ENCODE results near the gene SMOC2.

Gene SMOC2

DNA sequence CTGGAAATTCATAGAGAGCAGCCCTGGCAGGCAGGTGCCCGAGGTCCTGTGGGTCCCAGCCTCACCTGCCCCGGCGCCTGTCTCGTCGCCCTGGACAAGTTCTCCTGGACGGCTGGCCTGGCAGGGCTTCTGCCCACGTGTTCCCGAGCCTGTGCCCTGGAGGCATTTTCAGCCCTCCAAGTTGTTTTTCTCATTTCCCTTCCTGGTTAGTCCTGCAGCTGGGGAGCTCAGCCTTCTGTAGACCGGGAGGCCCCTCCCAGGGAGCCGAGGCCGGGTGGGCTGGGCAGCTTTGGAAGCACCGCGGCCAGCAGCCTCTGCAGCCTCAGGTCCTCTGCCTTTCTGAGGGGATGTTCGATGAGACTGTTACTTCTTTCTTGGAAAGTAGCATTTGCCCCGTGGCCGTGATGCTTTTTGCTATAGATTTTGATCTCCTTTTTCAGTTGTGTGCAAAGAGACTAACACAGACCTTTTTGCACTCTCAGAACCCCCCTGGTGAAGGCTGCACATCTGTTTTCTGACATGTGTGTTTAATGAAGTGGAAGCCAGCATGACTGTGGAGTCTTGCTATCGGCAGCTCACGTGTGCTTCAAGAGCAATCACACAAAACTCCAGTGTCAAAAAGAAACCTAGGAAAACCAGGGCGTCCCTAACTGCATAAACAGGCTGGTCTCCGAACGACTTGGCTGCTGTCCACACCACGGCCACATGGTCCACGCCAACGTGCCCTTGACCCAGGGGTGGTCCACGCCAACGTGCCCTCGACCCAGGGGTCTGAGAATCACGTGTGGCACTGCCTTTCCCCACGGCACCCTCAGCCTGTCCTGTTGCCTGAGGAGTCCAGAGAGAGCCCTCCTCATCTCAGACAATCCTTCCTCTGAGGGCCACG is 207.5 kb downstream of the SMOC2 start:
- Mint-ChIP-seq H3K27me3 (peaks cover 9% of the 10 kb centered on the region), H3K4me3 (no peak overlapping the region), H3K27ac (no peak overlapping the region), H3K4me1 (no peaks in the 10 kb centered on the region), H3K36me3 (no peaks in the 10 kb centered on the region), H3K9me3 (no peaks in the 10 kb centered on the region)
- CTCF ChIA-PET: no interaction called here
- DNase-seq: no peak

DNA sequence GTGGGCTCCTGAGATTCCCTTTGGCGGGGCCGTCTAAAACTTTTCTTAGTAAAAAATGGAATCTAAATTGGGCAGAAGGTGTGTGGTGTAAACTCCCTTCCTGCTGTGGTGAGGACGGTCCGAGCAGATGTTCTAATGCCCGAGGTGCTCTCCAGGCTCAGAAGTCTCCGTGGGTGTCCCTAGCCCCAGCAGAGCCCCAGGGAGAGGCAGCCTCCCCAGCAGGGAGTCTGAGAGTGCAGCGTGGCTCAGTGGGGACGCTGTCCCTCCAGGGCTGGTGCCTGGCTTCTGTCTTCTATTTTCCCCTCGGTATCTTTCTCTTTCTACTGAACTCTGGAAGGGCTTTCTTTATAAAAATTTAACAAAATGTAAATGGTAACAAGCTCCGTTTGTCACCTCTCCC is 208.2 kb downstream of the SMOC2 start:
- H3K27ac Mint-ChIP-seq: no peak overlapping the region
- CTCF ChIA-PET: no interaction called here
- H3K9me3 Mint-ChIP-seq: no peaks in the 10 kb centered on the region
- H3K4me3 Mint-ChIP-seq: no peak overlapping the region
- H3K4me1 Mint-ChIP-seq: no peaks in the 10 kb centered on the region
- no peaks in the 10 kb centered on the region for H3K36me3 Mint-ChIP-seq
- H3K27me3 Mint-ChIP-seq: peaks cover 9% of the 10 kb centered on the region
- no peak for DNase-seq

DNA sequence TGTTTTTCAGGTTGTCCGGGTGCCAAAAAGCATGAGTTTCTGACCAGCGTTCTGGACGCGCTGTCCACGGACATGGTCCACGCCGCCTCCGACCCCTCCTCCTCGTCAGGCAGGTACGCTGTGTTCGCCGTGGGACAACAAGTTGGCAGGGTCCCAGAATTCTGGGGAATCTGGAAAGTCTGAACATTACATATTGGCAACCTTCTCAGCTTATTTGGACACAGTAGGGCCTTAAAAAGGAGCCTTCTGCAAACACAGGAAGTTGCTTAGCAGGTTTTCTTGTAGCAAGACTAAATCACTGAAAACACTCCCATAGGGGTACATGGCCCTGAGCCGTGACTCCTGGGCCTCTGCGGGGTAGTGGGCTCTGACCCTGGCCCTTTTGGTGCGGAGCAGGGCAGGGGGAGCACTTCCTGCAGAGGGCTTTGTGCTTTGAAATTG is 209.7 kb downstream of the SMOC2 start:
- no peaks in the 10 kb centered on the region for H3K36me3 Mint-ChIP-seq
- no peak overlapping the region for H3K27ac Mint-ChIP-seq
- H3K27me3 Mint-ChIP-seq: peaks cover 9% of the 10 kb centered on the region
- DNase-seq: no peak
- CTCF ChIA-PET: no interaction called here
- peaks cover 2% of the 10 kb centered on the region for H3K9me3 Mint-ChIP-seq
- H3K4me1 Mint-ChIP-seq: no peaks in the 10 kb centered on the region
- H3K4me3 Mint-ChIP-seq: no peak overlapping the region

DNA sequence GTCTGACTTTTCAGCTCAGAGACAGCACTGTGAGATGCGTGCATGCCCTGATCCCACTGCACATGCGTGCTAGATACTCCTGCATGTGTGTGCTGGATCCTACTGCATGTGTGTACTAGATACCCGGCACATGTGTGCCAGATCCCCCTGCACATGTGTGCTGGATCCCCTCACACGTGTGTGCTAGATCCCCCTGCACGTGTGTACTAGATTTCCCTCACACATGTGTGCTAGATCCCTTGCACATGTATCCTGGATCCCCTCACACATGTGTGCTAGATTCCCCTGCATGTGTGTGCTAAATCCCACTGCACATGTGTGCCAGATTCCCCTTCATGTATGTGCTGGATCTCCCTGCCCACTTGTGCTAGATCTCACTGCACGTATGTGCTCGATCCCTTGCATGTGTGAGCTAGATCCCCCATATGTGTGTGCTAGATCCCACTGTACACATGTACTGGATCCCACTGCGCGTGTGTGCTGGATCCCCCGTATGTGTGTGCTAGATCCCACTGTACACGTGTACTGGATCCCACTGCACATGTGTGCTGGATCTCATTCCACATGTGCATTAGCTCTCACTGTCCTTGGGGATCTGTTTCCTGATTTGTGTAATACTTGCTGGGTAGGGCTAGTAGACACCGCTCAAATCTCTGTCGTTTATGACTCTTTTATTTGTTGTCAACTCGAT is 214.6 kb downstream of the SMOC2 start:
- Mint-ChIP-seq H3K27ac (no peak overlapping the region), H3K4me1 (no peaks in the 10 kb centered on the region)

DNA sequence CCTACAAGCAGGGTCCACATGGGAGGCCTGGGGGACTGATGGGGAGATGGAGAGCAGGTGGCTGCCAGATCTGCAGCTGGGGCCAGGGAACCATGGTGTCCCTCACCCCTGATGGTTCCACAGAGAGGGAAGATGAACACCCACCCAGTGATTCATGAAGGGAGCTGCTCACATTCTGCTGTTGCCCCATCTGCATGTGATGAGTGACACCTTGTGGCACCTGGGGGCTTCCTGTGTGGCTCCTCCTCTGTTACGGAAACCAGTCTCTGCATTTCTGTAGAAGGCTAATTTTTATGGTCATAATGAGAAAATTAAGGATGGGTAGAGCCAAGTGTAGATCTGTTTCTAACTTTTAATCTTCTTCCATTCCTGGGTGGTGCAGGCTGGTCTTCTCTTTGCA is 217.1 kb downstream of the SMOC2 start:
- CTCF ChIA-PET: no interaction called here
- Mint-ChIP-seq H3K36me3 (no peaks in the 10 kb centered on the region), H3K27me3 (no peaks in the 10 kb centered on the region), H3K27ac (no peak overlapping the region), H3K4me3 (no peak overlapping the region), H3K4me1 (no peaks in the 10 kb centered on the region), H3K9me3 (peaks cover 27% of the 10 kb centered on the region)
- no peak for DNase-seq

More for the DNA sequence above, 214.6 kb downstream of the SMOC2 start:
- H3K36me3 Mint-ChIP-seq: no peaks in the 10 kb centered on the region
- H3K9me3 Mint-ChIP-seq: peaks cover 27% of the 10 kb centered on the region
- no peak for DNase-seq
- CTCF ChIA-PET: no interaction called here
- H3K4me3 Mint-ChIP-seq: no peak overlapping the region
- no peaks in the 10 kb centered on the region for H3K27me3 Mint-ChIP-seq

DNA sequence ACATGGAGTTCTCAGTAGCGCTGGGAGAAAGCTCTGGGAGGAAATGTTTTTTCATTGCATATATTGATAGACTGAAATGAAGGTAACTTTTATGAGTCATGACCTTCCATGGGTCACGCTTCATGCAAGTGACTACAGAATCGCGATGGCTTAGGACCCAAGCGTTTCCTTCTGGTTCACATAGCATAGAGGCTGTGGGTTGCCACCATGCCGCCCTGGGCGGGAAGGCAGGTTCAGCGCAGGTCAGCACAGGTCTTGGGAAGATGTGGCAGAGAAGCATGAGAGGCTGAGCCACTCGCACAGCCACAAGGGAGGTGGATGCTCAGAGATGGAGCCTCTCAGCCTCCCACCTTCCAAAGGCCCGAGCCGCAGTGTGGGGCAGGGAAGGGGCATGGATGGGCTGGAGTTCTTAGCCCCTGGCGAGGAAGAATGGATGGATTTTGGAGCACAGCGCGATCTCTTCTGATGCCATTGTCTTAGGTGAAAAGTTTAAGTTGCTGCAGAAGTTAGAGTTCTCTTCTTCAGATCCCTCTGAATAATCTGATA is 219.5 kb downstream of the SMOC2 start:
- no peak for DNase-seq
- peaks cover 26% of the 10 kb centered on the region for H3K9me3 Mint-ChIP-seq
- no peaks in the 10 kb centered on the region for H3K36me3 Mint-ChIP-seq
- CTCF ChIA-PET: interaction anchor here (0.6 kb wide), 1 partner anchor 926 kb away, joined by 3 read pairs; no protein-coding TSS in a partner anchor
- no peak overlapping the region for H3K4me3 Mint-ChIP-seq
- no peaks in the 10 kb centered on the region for H3K27me3 Mint-ChIP-seq
- H3K27ac Mint-ChIP-seq: no peak overlapping the region
- H3K4me1 Mint-ChIP-seq: no peaks in the 10 kb centered on the region

DNA sequence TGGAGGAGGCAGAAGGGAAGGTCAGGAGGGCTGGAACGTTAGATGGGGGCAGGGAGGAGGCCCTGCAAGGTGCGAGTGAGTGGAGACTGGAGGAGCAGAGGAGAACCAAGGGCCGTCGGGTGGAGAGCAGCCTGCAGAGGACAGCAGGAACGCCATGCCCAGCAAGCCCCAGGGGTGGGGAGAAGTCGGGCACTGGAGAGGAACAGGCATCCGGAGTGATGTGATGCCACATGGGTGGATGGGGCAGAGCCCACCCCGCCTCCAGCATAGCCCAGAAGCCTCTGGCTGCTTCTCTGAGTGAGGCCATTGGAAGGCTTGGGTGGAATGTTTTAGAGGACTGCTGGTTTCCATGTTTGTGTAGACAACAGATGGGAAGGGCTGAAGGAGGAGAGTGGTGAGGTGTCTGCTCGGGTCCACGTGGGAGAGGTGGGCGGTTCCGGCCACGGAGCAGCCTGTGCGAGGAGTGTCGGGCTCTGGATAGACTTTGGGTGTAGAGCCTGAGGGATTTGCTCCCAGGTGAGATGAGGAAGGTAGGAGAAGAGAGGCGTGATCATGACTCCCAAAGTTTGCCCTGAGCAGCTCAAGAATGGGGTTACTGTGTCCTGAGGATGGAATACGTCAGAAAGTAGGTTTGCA is 221.4 kb downstream of the SMOC2 start:
- no peaks in the 10 kb centered on the region for H3K4me1 Mint-ChIP-seq
- DNase-seq: no peak
- H3K36me3 Mint-ChIP-seq: no peaks in the 10 kb centered on the region
- peaks cover 14% of the 10 kb centered on the region for H3K9me3 Mint-ChIP-seq
- CTCF ChIA-PET: no interaction called here
- no peak overlapping the region for H3K27ac Mint-ChIP-seq
- no peak overlapping the region for H3K4me3 Mint-ChIP-seq
- no peaks in the 10 kb centered on the region for H3K27me3 Mint-ChIP-seq

DNA sequence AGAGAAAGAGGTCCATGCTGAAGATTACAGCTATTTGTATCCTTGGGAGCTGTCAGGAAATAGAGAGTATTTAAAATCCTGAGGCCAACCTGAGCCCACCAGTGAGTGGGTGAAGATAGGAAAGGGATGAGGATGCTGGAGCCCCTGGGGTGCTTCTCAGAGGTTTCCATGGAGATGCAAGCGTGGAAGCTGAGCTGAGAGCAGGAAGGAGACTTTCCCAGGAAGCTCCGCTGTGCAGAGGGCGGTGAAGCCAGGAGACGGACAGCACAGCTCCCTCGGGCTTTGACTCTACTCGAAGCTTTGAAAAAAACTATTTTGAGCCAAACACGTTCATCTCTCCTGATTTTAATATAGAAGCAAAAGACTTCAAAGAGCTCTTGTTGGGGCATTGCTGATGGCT is 222.1 kb downstream of the SMOC2 start:
- Mint-ChIP-seq H3K4me1 (no peaks in the 10 kb centered on the region), H3K9me3 (peaks cover 12% of the 10 kb centered on the region), H3K36me3 (no peaks in the 10 kb centered on the region), H3K4me3 (no peak overlapping the region), H3K27me3 (no peaks in the 10 kb centered on the region), H3K27ac (no peak overlapping the region)
- no peak for DNase-seq
- CTCF ChIA-PET: no interaction called here

DNA sequence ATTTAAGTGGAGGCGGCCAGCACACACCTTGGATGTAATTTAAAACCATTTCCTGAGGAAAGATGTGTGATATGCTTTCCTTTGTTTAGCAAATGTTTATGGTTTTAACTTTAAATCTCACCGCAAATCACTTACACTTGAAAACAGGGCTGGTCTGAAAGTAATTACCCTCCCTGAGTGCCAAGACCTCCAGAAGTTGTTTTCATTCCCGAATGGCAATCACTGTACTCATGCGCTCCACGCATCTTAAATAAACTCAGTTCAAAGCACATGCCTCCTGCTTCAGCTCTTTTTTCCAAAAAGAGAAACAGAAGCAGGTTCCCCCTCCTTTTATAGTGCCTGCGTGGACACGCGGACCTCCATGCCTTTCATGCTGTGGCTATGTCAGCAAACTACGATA is 224.0 kb downstream of the SMOC2 start:
- Mint-ChIP-seq H3K27me3 (no peaks in the 10 kb centered on the region), H3K4me3 (no peak overlapping the region), H3K9me3 (peaks cover under 1% of the 10 kb centered on the region), H3K4me1 (no peaks in the 10 kb centered on the region), H3K36me3 (no peaks in the 10 kb centered on the region), H3K27ac (no peak overlapping the region)
- no peak for DNase-seq
- CTCF ChIA-PET: no interaction called here

DNA sequence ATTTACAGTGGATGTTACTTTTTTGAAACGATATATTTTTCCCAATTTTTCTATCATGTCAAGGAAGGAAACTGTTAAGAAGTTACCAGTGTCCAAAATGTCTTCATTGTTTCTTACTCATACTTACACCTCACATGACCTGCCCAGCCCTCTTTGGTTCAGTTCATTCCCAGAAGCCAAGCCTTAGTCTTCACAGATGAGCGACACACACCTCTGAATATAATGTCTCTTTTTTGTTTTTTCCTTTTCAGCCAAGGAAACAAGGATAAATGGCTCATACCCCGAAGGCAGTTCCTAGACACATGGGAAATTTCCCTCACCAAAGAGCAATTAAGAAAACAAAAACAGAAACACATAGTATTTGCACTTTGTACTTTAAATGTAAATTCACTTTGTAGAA is 225.2 kb downstream of the SMOC2 start:
- Mint-ChIP-seq H3K27me3 (no peaks in the 10 kb centered on the region), H3K27ac (no peak overlapping the region), H3K4me1 (no peaks in the 10 kb centered on the region), H3K4me3 (no peak overlapping the region), H3K9me3 (no peaks in the 10 kb centered on the region), H3K36me3 (no peaks in the 10 kb centered on the region)
- DNase-seq: no peak
- CTCF ChIA-PET: no interaction called here

DNA sequence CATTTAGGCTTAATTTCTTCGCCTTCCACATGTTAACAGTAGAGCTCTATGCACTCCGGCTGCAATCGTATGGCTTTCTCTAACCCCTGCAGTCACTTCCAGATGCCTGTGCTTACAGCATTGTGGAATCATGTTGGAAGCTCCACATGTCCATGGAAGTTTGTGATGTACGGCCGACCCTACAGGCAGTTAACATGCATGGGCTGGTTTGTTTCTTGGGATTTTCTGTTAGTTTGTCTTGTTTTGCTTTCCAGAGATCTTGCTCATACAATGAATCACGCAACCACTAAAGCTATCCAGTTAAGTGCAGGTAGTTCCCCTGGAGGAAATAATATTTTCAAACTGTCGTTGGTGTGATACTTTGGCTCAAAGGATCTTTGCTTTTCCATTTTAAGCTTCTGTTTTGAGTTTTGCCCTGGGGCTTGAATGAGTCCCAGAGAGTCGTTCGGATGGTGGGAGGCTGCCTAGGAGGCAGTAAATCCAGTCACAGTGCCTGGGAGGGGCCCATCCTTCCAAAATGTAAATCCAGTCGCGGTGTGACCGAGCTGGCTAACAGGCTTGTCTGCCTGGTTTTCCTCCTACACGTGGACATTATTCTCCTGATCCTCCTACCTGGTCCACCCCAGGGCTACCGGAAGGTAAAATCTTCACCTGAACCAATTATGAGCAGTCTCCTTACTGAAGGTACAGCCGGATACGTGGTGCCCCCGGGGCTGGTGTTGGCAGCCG is 225.9 kb downstream of the SMOC2 start:
- H3K4me3 Mint-ChIP-seq: no peak overlapping the region
- no peak for DNase-seq
- H3K4me1 Mint-ChIP-seq: no peaks in the 10 kb centered on the region
- H3K36me3 Mint-ChIP-seq: no peaks in the 10 kb centered on the region
- CTCF ChIA-PET: no interaction called here
- no peak overlapping the region for H3K27ac Mint-ChIP-seq
- H3K9me3 Mint-ChIP-seq: no peaks in the 10 kb centered on the region
- H3K27me3 Mint-ChIP-seq: no peaks in the 10 kb centered on the region

DNA sequence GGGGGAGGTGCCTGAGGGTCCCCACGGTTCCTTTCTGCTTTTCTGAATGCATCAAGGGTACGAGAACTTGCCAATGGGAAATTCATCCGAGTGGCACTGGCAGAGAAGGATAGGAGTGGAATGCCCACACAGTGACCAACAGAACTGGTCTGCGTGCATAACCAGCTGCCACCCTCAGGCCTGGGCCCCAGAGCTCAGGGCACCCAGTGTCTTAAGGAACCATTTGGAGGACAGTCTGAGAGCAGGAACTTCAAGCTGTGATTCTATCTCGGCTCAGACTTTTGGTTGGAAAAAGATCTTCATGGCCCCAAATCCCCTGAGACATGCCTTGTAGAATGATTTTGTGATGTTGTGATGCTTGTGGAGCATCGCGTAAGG is 226.4 kb downstream of the SMOC2 start:
- H3K9me3 Mint-ChIP-seq: no peaks in the 10 kb centered on the region
- no peaks in the 10 kb centered on the region for H3K36me3 Mint-ChIP-seq
- no peak overlapping the region for H3K4me3 Mint-ChIP-seq
- DNase-seq: no peak
- CTCF ChIA-PET: no interaction called here
- no peaks in the 10 kb centered on the region for H3K4me1 Mint-ChIP-seq
- H3K27me3 Mint-ChIP-seq: no peaks in the 10 kb centered on the region
- no peak overlapping the region for H3K27ac Mint-ChIP-seq

DNA sequence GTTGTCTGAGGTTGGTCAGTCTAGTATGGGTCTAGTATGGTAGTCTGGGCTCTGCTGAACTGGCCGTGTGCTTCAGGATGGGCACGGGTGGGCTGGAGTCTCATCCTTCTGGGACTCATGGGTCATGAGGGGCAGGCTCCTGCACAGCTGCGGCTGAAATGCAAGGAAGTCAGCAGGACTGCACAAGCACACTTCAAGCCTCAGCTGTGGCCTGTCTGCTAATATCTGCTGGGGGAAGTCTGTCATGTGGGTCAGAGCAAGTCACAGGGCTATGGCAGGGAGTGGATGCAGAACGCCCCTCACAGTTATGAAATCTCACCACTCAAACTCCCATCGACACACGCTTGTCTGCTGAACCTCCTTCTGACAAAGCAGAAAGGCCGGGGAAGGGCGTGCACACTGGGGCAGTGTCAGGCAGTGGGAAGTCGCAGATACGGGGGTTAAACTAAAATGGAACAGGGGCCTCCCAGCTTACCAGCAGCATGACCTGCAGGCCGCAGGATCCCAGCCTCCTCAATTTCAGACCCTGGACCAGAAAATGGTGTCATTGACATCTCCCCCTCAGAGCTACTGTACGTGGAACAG is 229.5 kb downstream of the SMOC2 start:
- no peaks in the 10 kb centered on the region for H3K27me3 Mint-ChIP-seq
- H3K36me3 Mint-ChIP-seq: no peaks in the 10 kb centered on the region
- DNase-seq: no peak
- no peak overlapping the region for H3K27ac Mint-ChIP-seq
- no peak overlapping the region for H3K4me3 Mint-ChIP-seq
- CTCF ChIA-PET: no interaction called here
- no peaks in the 10 kb centered on the region for H3K4me1 Mint-ChIP-seq
- no peaks in the 10 kb centered on the region for H3K9me3 Mint-ChIP-seq
